Measurements from ENCODE around the gene SKAP1. TPM values are rescaled to one million over a fixed set of nuclear protein-coding genes. Genes with fewer than 3 reads are reported as not detected.

The SKAP1 gene
- total RNA-seq, 1 donor from 2014 or later: 0.41 TPM

DNA sequence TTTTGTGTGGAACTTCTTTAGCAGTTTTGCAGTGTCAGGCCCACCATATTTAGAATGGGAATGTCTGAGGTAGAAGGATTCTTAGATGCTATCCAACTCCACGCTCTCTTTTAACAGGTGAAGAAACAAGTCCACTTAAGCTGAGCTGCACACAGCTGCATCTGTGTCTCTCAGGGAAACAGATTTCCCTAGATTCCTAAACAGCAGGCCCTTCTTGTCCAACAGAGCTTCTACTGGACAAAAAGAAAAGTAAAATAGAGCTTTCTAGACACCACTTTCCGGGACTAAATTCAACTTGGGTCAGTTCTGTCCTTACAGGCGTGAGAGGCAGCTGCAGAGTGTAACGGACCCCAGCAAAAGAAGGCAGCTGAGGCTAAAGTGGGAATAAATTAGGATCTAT, 270.8 kb downstream of the SKAP1 start:
- FAIRE-seq: no peak
- no peak for DNase-seq (ENCODE audit: low spot score in 2 of 2)

DNA sequence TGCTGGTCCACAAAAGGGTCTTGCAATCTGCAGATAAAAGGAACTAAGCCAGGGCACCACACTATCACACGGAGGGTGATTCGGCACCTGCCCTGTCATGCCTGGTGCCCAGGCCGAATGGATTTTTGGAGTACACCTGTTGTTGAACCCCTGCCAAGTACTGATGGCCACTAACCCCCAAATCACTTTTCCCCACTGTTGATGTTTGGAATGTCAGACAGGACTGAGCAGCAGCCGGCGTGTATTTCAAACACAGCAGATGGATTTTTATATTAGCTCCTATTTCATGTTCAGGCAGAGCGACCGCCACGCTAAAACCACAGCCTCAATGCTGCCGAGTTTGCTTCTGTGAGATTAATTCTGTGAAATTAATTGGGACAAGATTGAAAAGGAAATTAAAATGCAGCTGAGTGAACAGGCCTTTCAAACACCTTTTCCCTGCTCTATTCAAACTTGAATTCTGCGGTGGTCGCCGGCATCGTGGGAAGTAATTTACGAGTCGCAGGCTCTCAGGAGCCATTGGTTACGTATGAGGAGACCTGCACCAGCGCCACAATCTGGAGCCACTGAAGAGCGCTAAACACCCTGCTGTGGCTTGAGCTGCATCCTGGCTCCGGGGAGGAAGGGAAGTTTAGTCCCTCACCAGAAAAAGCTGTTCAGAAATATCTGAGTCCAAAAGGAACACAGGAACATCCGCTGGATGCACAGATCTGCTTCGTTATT, 274.0 kb downstream of the SKAP1 start:
- FAIRE-seq (no peak), DNase-seq (ENCODE audit: low spot score in 2 of 2) (no peak)

- FAIRE-seq (no peak), DNase-seq (ENCODE audit: low spot score in 2 of 2) (no peak)
These were observed 276.2 kb downstream of the SKAP1 start for GRCh38 chr17:48153691-48154358.

GRCh38 chr17:48152289-48152688, 277.7 kb downstream of the SKAP1 start:
- DNase-seq (ENCODE audit: low spot score in 2 of 2): no peak
- no peak for FAIRE-seq

GRCh38 chr17:48151220-48151619, 278.8 kb downstream of the SKAP1 start:
- FAIRE-seq (no peak), DNase-seq (ENCODE audit: low spot score in 2 of 2) (no peak)

GRCh38 chr17:48150597-48151001, 279.4 kb downstream of the SKAP1 start:
- DNase-seq (ENCODE audit: low spot score in 2 of 2): no peak
- no peak for FAIRE-seq

GRCh38 chr17:48149787-48150463, 280.1 kb downstream of the SKAP1 start:
- FAIRE-seq (no peak), DNase-seq (ENCODE audit: low spot score in 2 of 2) (no peak)

DNA sequence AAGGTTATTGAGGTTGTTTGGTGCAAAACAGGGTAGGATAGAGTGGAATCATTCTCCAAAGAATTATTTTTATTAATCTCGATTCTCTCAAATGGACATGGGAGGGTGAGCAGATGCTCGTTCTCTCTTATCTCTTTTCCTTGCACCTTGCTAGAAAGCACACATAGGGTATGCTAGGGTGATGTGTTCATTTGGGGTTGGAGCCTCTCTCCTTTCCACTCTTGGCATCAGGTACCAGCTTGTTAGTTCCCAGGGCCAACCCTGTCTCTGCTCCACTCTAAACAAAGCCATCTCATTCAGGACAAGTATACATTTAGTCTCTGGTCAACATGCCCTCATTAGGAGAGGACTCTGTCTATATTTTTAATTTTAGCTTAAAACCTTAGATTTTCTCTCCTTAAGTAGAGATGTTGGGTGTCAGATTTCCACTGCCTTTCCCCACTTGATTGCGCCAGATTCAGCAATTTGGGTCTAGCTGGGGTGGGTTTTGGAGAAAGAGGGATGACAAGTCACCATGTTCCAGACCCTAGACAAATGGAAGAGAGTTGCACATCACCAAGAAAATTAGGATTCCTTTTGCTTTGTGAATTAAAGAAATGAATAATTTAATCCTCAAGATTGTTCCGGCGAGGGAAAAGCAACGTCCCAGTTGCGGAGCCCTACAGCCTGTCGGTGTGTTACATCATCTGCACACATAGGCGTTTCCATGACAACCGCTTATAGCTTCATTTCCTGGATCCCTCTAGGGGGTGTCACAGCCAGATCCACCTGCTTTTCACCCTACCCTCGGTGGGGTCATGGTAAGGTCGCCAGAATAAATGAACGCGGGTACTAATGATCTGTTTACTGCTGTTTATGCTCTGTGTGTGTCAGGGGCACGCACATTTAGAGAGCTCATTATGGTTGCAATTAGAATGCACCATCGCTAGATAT, 280.9 kb downstream of the SKAP1 start:
- DNase-seq (ENCODE audit: low spot score in 2 of 2) (no peak), FAIRE-seq (no peak)

- DNase-seq (ENCODE audit: low spot score in 2 of 2) (no peak), FAIRE-seq (no peak)
These were observed 281.8 kb downstream of the SKAP1 start for GRCh38 chr17:48148029-48148770.

DNA sequence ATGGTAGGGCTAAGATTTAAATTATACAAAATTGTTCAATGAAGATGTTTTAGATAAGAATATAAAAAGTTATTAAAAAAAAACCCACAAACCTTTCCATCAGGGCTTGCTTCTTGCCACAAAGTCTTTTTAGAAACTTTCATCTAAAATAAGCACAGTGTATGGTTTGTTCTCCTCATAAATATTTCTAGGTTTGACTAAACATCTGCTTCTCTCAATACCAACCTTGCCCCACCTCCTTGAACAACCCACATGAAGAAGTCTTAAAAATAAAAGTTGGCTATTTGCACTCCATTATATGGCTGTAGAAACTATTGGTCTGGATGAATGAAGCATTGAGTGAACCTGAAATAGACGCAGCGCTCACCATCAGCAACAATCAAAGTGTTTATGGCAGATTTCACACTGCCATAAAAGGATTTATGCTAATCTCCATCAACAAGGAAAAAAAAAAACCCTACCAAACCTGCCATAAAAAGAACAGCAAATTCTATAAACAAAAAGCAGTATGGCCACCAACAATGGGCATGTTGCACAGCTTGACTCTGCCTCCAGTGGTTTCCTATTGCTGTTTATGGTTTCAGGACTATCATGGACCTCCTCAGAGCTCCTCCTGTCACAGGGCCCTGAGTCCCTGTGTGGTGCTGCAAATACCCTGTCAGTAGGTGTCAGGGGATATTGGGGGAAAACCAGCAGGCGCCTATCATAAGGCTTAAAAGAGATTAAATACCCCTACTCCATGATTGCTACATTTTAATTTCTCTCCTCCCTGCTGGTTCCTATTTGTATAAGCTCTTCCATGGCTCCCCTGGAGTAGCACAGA, 284.8 kb downstream of the SKAP1 start:
- DNase-seq (ENCODE audit: low spot score in 2 of 2) (no peak), FAIRE-seq (no peak)

DNA sequence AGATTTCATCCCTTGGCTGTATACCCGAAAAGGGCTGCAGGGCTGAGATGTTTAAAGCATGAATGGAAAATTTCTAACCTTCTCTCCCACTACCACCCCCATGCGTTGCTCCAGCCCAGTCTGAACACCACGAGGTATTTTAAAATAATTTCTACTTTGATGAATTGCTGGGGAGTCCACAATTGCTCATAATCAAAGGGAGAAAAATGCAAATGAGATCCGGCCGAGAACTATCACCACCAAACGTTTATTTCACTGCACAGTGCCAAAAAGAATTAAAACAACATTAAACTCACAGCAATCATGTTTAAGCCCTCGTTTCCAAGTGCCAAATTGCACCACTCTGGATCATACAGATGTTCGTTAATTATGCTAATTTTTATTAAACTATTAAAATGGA, 285.8 kb downstream of the SKAP1 start:
- DNase-seq (ENCODE audit: low spot score in 2 of 2) (no peak), FAIRE-seq (no peak)

DNA sequence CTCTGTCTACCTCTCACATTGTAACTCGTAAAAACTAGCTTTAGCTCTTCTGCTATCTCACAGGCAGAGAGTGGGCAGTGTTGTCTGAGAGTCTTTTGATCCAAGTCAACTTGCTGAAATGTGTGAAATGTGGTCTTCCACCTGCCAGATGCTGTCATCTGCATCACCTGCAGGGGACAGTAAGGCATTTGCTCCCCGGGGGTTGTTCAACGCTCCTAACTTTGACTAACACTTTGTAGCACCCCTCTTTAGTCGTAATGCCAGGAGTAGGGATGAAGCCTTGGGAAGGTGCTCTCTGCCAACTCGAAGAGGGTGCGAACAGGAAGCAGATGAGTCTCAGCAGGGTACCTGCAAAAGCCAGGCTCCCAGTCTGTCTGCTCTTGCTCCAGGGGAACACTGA, 286.4 kb downstream of the SKAP1 start:
- FAIRE-seq: no peak
- DNase-seq (ENCODE audit: low spot score in 2 of 2): no peak

DNA sequence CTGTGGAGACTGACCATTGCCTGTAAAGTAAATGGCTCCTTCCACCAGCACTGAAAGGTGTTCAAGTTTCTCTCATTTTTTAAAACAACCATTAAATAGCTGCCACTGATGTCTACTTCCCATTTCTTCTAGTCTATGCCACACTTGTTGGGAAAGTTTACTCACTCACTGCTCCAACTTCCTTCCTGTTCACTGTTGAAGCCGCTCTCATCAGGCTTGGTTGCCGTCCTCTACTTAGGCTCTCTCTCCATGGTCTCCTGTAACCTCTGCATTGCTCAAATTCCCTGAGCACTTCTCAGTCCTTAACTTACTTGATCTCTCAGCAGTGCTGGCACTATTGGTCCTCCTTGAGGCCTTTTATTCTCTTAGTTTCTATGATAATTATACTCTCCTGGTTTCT, 290.1 kb downstream of the SKAP1 start:
- FAIRE-seq (no peak), DNase-seq (ENCODE audit: low spot score in 2 of 2) (no peak)

- FAIRE-seq (no peak), DNase-seq (ENCODE audit: low spot score in 2 of 2) (no peak)
These were observed 292.4 kb downstream of the SKAP1 start for GRCh38 chr17:48137656-48138055.

- FAIRE-seq (no peak), DNase-seq (ENCODE audit: low spot score in 2 of 2) (no peak)
These were observed 295.0 kb downstream of the SKAP1 start for GRCh38 chr17:48134912-48135480.

DNA sequence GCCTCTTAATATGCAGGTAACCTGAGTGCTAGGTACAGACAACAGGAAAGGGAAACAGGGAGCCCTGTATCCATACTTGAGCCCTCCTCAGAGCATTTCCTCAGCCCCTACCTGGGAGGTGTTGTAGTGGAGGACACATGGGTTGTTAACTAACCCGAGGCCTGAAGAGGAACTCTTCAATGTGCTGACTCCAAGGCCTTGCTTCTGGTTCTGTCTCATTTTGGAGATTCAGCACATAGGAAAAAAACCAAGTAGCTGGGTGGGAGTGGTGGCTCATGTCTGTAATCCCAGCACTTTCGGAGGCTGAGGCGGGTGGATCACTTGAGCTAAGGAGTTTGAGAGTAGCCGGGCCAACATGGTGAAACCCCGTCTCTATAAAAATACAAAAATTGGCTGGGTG, 297.6 kb downstream of the SKAP1 start:
- FAIRE-seq (no peak), DNase-seq (ENCODE audit: low spot score in 2 of 2) (no peak)

DNA sequence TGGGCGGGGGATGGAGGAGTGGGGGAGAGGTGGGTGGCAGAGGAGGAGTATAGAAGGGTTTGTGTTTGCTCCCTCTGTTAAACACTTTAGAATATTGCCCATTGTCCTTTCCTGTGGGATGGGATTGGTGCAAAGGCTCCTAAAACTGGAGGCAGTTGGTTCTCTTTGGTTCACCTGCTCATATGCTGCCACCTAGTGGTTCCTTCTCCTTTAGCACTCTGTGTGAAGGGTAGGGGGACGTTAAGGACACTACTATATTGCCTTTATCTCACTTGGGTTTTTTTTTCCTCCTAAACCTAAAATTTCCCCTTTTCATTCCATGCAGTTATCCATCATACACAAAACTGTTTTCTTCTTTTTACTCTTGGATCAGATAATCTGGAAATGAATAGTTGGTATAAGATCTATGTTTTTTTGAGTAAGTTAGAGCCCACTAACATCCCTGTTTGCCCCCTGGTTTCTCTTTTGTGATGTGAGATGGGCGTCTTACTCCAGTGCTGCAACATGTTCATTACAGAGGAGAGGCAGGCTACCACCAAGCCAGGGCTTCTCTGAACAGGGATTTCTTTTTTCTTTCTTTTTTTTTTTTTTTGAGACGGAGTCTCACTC, 298.7 kb downstream of the SKAP1 start:
- peak; percentile 42 to 65 for DNase-seq (ENCODE audit: low spot score in 2 of 2)
- FAIRE-seq: peak; percentile 8

DNA sequence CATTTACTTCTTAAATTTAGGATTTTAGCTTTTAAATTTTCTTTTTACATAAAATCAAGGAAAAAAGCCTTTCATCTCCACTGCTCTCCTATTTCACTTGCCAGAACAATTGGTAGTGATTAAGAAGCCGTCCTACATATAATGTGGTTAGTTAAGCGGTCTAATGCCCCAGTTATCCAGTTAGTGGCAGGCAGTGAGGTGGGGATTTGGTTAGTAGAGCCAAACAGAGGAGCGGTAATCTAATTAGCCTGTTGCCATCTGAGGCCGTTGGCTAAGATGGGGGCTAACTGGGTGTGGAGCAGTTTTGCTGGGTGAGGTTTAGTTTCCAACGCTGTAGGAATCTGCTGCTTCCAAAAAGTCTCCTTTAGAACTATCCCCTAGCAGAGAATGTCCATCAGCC, 300.0 kb downstream of the SKAP1 start:
- FAIRE-seq (no peak), DNase-seq (ENCODE audit: low spot score in 2 of 2) (no peak)

Measured in frontal cortex (tissue), 4 donors.